ENCODE results near the gene CAMTA1.

The CAMTA1 gene

DNA sequence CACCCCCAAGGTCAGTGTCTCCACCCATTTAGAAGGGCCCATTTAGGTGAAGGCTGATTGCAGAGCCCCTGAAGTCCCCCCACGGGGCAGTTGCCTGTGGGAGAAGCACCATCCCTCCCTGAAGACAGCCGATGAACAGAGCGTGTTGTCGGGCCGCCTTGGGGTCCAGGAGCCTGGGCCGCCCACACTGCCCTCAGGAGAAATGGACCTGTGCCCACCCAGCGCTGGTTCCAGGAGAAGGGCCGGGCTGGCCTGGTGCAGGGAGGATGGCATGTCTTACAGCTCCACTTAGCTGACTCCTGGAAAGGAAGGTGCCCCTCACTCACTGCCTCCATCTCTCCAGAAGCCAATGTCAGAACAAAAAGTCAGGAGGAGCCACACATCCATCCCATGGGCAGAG, 733.2 kb downstream of the CAMTA1 start:
- TF ChIP-seq, protein P1, sequence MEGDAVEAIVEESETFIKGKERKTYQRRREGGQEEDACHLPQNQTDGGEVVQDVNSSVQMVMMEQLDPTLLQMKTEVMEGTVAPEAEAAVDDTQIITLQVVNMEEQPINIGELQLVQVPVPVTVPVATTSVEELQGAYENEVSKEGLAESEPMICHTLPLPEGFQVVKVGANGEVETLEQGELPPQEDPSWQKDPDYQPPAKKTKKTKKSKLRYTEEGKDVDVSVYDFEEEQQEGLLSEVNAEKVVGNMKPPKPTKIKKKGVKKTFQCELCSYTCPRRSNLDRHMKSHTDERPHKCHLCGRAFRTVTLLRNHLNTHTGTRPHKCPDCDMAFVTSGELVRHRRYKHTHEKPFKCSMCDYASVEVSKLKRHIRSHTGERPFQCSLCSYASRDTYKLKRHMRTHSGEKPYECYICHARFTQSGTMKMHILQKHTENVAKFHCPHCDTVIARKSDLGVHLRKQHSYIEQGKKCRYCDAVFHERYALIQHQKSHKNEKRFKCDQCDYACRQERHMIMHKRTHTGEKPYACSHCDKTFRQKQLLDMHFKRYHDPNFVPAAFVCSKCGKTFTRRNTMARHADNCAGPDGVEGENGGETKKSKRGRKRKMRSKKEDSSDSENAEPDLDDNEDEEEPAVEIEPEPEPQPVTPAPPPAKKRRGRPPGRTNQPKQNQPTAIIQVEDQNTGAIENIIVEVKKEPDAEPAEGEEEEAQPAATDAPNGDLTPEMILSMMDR (IDR thresholded peaks at IDR 0.05; ENCODE audit: insufficient read depth, missing control alignments): no peak
- FAIRE-seq (no peak), DNase-seq (ENCODE audit: insufficient read length, low spot score) (no peak)

DNA sequence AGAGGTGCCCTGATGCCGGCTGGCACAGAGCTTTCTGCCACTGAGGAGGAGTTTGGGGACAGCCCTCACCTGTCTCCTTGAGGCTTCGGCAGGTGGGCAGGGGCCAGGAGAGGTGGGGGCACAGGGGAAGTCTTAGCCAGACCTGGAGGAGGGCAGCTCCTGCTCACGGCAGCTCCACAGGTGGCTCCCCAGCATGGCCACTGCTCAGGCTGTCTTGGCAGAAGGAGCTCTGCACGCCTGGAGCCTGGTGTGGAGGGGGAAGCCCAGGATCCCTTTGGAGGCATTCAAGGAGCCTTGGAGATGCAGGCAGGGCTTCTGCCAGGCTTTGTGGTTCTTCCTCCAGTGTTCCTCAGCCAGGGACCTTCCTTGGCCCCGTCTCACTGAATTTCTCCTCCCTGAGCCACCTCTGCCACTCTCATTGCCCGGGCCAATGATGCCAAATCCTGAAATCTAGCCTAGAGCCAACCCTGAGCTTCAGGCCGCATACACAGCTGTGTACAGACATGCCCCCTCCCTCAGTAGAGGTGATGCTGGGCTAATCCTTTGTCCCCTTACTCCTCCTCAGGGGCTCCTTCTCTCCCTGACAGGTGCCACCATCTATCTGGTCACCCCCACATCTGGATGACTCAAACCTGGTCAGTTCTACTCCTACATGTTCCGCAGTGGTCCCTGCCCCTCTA, 734.1 kb downstream of the CAMTA1 start:
- FAIRE-seq (no peak), DNase-seq (ENCODE audit: insufficient read length, low spot score) (no peak)
- TF ChIP-seq, protein P1 (IDR thresholded peaks at IDR 0.05; ENCODE audit: insufficient read depth, missing control alignments): no peak

DNA sequence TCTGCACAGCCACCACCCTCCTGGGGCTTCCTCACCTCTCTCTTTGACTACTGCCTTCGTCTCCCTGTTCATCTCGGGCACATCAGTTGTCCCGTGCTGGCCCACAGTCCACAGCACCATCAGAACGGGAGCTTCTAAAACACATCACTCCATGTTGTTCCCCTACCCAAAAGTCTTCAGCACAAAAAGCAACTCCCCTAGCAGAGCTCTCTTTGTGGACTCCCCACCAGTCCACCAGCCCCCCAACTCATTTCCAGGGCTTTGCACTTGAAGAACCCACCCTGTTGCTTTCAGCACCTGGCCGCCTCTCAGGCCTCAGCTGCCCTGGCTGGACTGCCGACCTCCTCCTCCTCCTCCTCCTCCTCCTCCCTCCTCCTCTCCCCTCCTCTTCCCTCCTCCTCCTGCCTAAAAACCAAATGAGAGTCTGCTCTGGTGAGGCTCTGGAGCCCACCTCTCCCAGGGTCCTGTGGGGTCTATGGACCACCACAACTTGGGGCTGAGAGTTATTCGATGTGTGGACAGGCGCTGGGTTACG, 734.7 kb downstream of the CAMTA1 start:
- DNase-seq (ENCODE audit: insufficient read length, low spot score) (no peak), FAIRE-seq (no peak)
- TF ChIP-seq, protein P1 (IDR thresholded peaks at IDR 0.05; ENCODE audit: insufficient read depth, missing control alignments): no peak

DNA sequence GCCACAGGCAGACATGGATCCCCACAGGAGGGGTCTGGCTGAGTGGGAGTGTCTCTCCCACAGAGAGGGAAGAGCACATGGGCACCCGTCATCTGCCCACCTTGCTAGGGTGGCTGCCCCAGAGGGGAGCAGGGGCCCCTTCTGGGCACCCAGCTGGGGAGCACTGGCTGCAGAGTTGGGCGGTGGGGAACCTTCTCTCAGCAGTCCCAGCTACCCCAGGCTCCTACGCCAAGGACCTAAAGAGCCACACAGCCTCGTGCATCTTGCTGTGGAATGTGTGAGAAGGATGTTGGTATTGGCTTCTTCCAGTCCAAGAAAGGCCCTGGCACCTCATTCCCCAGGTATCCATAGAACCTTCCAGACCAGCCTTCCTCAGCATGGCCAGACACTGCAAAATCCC, 735.2 kb downstream of the CAMTA1 start:
- no peak for FAIRE-seq
- TF ChIP-seq, protein P1 (IDR thresholded peaks at IDR 0.05; ENCODE audit: insufficient read depth, missing control alignments): no peak
- DNase-seq (ENCODE audit: insufficient read length, low spot score): no peak

DNA sequence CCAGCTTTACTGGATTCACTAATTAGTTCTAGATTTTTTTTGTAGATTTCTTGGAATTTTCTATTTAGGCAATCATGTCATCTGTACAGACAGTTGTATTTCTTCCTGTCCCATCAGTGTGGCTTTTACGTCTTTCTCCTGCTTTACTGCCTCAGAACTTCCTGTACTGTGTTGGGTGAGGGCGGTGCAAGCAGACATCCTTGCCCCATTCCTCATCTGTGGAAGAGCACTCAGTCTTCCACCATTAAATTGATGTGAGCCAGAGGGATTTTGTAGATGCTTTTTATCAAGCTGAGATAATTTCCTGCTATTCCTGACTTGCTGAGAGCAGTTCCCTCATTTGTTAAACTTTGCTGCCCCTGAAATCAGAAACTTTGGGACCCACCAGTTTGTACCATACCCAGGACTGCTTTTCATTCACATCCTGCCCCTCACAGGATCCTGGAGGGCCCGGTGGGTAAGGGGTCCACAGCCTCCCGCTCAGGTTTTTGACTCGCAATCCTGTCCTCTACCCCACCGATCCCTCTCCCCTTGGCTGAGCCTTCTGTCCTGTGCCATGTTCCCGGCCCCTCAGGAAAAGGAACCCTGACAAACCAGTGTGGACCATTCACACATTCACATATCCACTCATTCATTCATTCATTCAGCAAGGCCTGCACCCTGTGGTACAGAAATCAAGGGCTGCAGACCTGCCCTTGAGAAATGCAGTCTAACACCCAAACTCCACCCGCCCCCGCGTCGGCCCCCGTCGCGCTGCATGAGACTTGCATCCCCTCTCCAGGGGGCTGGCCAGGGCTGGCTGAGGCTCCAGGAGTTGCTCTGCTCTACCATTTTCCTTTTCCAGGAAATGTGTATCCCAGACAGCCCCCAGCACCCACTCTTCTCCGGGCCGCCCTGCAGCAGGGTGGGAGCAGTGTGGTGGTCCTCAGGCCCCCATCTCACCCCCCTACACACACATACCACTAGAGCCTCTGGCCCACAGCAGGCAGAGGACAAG, 739.4 kb downstream of the CAMTA1 start:
- DNase-seq (ENCODE audit: insufficient read length, low spot score) (no peak), FAIRE-seq (no peak)
- TF ChIP-seq, protein P1 (IDR thresholded peaks at IDR 0.05; ENCODE audit: insufficient read depth, missing control alignments): no peak

DNA sequence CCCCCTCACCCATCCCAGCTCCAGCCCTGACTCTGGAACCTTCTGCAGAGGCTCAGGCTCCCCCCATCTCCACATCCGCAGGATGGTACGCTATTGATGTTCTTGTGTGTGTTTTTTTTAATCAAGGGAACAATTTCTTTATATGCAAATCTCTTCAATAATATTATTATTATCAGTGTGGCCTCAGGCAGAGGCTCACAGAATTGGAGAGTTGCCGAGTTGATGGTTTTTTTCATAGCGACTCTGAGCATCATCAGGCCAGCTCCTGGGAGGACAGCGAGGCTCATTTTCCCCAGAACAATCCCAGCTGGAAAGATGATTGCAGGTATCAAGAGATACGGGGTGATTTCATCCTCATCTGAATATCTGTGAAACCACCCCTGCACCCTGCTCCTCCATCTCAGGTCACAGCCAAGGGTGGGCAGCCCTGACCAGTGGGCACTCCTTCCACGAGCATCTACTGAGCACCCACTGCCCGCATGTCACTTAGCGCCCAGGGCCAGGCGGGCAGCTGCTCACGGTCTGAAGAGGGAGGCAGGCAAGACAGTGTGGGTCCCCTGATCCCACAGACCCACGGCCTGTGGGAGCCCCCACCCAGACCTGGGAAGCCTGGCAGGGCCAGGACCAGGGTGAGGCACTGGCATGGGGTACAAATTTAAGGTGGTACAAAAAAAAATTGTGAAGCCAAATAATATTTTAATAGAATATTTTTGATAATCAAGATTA, 740.2 kb downstream of the CAMTA1 start:
- DNase-seq (ENCODE audit: insufficient read length, low spot score) (no peak), FAIRE-seq (no peak)
- TF ChIP-seq, protein P1 (IDR thresholded peaks at IDR 0.05; ENCODE audit: insufficient read depth, missing control alignments): no peak
